GM21447 (cell line): ENCODE results near the gene ALKBH7.
"Not testable (repeated sequence)": the region's sequence is repeated elsewhere in the genome, so short reads cannot be mapped to it uniquely, and the experiment has no call there.

ENCODE experiments used
- ATAC-seq: cut with Tn5 transposase; IDR thresholded peaks from one replicate; pipeline ENCODE4 v1.9.1; 2021; ENCODE audit not compliant: unreplicated experiment

Gene ALKBH7

GRCh38 chr19:6400062-6400944, 27.7 kb downstream of the ALKBH7 start:
- not testable (repeated sequence) for ATAC-seq

GRCh38 chr19:6402058-6402457, 29.5 kb downstream of the ALKBH7 start:
- ATAC-seq: no peak

- ATAC-seq: no peak
Measured at GRCh38 chr19:6402837-6403608, 30.4 kb downstream of the ALKBH7 start.

- ATAC-seq: no peak
Measured at GRCh38 chr19:6406401-6406800, 33.8 kb downstream of the ALKBH7 start.

- no peak for ATAC-seq
Measured at GRCh38 chr19:6409346-6409745, 36.8 kb downstream of the ALKBH7 start.

- ATAC-seq: no peak
Measured at GRCh38 chr19:6412061-6412446, 39.5 kb downstream of the ALKBH7 start.

- no peak for ATAC-seq
Measured at GRCh38 chr19:6412447-6413091, 40.0 kb downstream of the ALKBH7 start.

- no peak for ATAC-seq
Measured at GRCh38 chr19:6413291-6413690, 40.7 kb downstream of the ALKBH7 start.

- ATAC-seq: no peak
Measured at GRCh38 chr19:6413721-6414643, 41.4 kb downstream of the ALKBH7 start.

GRCh38 chr19:6414793-6415590, 42.4 kb downstream of the ALKBH7 start:
- no peak for ATAC-seq

GRCh38 chr19:6415591-6416190, 43.1 kb downstream of the ALKBH7 start:
- no peak for ATAC-seq

- no peak for ATAC-seq
Measured at GRCh38 chr19:6416658-6417405, 44.2 kb downstream of the ALKBH7 start.

- ATAC-seq: no peak
Measured at GRCh38 chr19:6417713-6418561, 45.3 kb downstream of the ALKBH7 start.

GRCh38 chr19:6418562-6418932, 46.0 kb downstream of the ALKBH7 start:
- ATAC-seq: no peak

- ATAC-seq: no peak
Measured at GRCh38 chr19:6421075-6422014, 48.8 kb downstream of the ALKBH7 start.

GRCh38 chr19:6423499-6424194, 51.1 kb downstream of the ALKBH7 start:
- no peak for ATAC-seq
